Natural killer cell (primary cell): ENCODE results near the gene MEIOC. TPM values are rescaled to one million over a fixed set of nuclear protein-coding genes. Genes with fewer than 3 reads are reported as not detected.

Experiments
- ATAC-seq, 3 donors: fragments of 150-1000 bp in 2 of 3; fragments of 200-7000 bp in 1 of 3; cut with Tn5 transposase; 1 replicate in 1 of 3; 2 replicates in 2 of 3; pipeline ENCODE4 v1.10.0; 2021; ENCODE audit warnings: mild to moderate bottlenecking in 2 of 3, moderate library complexity in 2 of 3
- DNase-seq, 2 donors: peaks; one replicate each; pipeline versions ENCODE4 v3.0.0 to v3.0.0-alpha.2; 2013 to 2021; ENCODE audit warnings: mixed read lengths in 1 of 2
- H3K27ac ChIP-seq: one replicate; pipeline ENCODE4 v1.5.1; 2013; ENCODE audit warnings: mild to moderate bottlenecking, low read length
- H3K27me3 ChIP-seq: one replicate; pipeline ENCODE4 v1.6.1; 2013; ENCODE audit warnings: low read length; ENCODE audit not compliant: control insufficient read depth, insufficient read depth
- H3K36me3 ChIP-seq: one replicate; pipeline ENCODE4 v1.6.1; 2013; ENCODE audit warnings: low read length; ENCODE audit not compliant: control insufficient read depth, insufficient read depth
- H3K4me1 ChIP-seq: one replicate; pipeline ENCODE4 v1.6.1; 2013; ENCODE audit warnings: low read length; ENCODE audit not compliant: control insufficient read depth, insufficient read depth
- H3K4me3 ChIP-seq: one replicate; pipeline ENCODE4 v1.5.1; 2013; ENCODE audit warnings: low read length
- H3K9me3 ChIP-seq: one replicate; pipeline ENCODE4 v1.6.1; 2013; ENCODE audit warnings: low read length; ENCODE audit not compliant: control insufficient read depth, insufficient read depth
- H3K27ac Mint-ChIP-seq, 2 donors: one replicate each; pipeline ENCODE4 v1.8.0; 2022; ENCODE audit warnings: mild to moderate bottlenecking in 2 of 2, mixed read lengths in 2 of 2, moderate library complexity in 1 of 2
- H3K27me3 Mint-ChIP-seq, 2 donors: one replicate each; pipeline ENCODE4 v1.8.0; 2022; ENCODE audit warnings: low read depth in 2 of 2, mixed read lengths in 2 of 2
- H3K36me3 Mint-ChIP-seq: one replicate; pipeline ENCODE4 v1.8.0; 2022; ENCODE audit warnings: mixed read lengths
- H3K4me1 Mint-ChIP-seq, 2 donors: one replicate each; pipeline ENCODE4 v1.8.0; 2022; ENCODE audit warnings: mixed read lengths in 2 of 2
- H3K4me3 Mint-ChIP-seq: one replicate; pipeline ENCODE4 v1.8.0; 2022; ENCODE audit warnings: mild to moderate bottlenecking, moderate library complexity, mixed read lengths
- H3K9me3 Mint-ChIP-seq, 2 donors: one replicate each; pipeline ENCODE4 v1.8.0; 2022; ENCODE audit warnings: mixed read lengths in 2 of 2
- WGBS: methylation state at CpG from one replicate; pipeline ENCODE4 v1.1.7; 2013; ENCODE audit warnings: missing lambda C conversion rate; ENCODE audit not compliant: insufficient coverage; 5-methylcytosine and 5-hydroxymethylcytosine counted together
- intact Hi-C: fragments of 100-400 bp; cut with micrococcal nuclease; formaldehyde crosslinking; loops from one replicate; pipeline ENCODE4 v1.14.2; 2022
- total RNA-seq, 4 donors: library from RNA; stranded (reverse); fragments of 120-200 nt in 1 of 4; gene quantifications; one replicate each; pipeline versions ENCODE4 v1.2.3 to v1.2.4, GENCODE V29; 2013 to 2022
- TF ChIP-seq, protein P1 (sequence below): fragments of 200-600 bp; IDR thresholded peaks from one replicate; pipeline ENCODE4 v1.8.0; 2022; ENCODE audit warnings: antibody characterized with exemption

MEIOC gene
- total RNA-seq, 3 donors from 2014 or later (not counting 1 experiment from before 2014, with no cell fraction given), result not detected

DNA sequence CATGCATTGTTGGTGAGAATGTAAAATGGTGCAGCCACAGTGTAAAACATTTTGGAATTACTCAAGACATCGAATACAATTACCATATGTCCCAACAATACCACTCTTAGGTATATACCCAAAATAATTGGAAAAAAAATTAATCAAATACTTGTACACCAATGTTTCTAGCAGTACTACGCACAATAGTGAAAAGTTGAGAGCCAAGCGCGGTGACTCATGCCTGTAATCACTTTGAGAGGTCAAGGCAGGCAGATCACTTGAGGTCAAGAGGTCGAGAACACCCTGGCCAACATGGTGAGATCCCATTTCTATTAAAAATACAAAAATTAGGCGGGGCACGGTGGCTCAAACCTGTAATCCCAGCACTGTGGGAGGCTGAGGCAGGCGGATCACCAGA, 3.5 kb upstream of the MEIOC start:
- peaks cover 12% of the 10 kb centered on the region for H3K4me1 ChIP-seq
- no peak overlapping the region for H3K27ac Mint-ChIP-seq
- H3K9me3 ChIP-seq, result no peaks in the 10 kb centered on the region
- H3K4me1 Mint-ChIP-seq, result peaks cover 0 to 10% of the 10 kb centered on the region in 2 donors
- peaks cover 28 to 36% of the 10 kb centered on the region in 2 donors for H3K27me3 Mint-ChIP-seq
- ATAC-seq, result no peak
- 82% methylated on average over 8 of the region's 8 CpGs for WGBS
- H3K4me3 ChIP-seq, result no peak overlapping the region
- H3K27me3 ChIP-seq, result peaks cover 19% of the 10 kb centered on the region
- H3K36me3 Mint-ChIP-seq, result no peaks in the 10 kb centered on the region
- H3K4me3 Mint-ChIP-seq, result no peak overlapping the region
- H3K9me3 Mint-ChIP-seq, result no peaks in the 10 kb centered on the region
- DNase-seq, result no peak
- TF ChIP-seq, protein P1, sequence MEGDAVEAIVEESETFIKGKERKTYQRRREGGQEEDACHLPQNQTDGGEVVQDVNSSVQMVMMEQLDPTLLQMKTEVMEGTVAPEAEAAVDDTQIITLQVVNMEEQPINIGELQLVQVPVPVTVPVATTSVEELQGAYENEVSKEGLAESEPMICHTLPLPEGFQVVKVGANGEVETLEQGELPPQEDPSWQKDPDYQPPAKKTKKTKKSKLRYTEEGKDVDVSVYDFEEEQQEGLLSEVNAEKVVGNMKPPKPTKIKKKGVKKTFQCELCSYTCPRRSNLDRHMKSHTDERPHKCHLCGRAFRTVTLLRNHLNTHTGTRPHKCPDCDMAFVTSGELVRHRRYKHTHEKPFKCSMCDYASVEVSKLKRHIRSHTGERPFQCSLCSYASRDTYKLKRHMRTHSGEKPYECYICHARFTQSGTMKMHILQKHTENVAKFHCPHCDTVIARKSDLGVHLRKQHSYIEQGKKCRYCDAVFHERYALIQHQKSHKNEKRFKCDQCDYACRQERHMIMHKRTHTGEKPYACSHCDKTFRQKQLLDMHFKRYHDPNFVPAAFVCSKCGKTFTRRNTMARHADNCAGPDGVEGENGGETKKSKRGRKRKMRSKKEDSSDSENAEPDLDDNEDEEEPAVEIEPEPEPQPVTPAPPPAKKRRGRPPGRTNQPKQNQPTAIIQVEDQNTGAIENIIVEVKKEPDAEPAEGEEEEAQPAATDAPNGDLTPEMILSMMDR, result no peak
- intact Hi-C loops, result no loop called here
- H3K27ac ChIP-seq, result no peak overlapping the region
- H3K36me3 ChIP-seq, result no peaks in the 10 kb centered on the region

DNA sequence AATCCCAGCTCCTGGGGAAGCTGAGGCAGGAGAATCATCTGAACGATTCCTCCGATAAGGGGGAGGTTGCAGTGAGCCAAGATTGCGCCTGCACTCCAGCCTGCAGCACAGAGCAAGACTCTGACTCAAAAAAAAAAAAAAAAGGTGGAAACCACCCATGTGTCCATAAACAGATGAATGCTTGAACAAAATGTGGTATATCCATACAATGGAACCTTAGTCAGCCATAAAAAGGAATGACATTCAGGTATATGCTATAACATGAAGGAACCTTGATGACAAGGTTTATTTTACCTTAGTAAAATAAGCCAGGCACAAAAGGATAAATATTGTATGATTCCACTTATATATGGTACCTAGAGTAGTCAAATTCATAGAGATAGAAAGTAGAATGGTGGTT, 2.9 kb upstream of the MEIOC start:
- DNase-seq (no peak), ATAC-seq (no peak)
- Histone ChIP-seq H3K27me3 (peaks cover 21% of the 10 kb centered on the region), H3K36me3 (no peaks in the 10 kb centered on the region), H3K4me3 (no peak overlapping the region), H3K4me1 (peaks cover 12% of the 10 kb centered on the region), H3K9me3 (no peaks in the 10 kb centered on the region), H3K27ac (no peak overlapping the region)
- intact Hi-C loops, result no loop called here
- Mint-ChIP-seq H3K4me3 (no peak overlapping the region), H3K27ac (no peak overlapping the region), H3K27me3 (peaks cover 26 to 34% of the 10 kb centered on the region in 2 donors), H3K9me3 (no peaks in the 10 kb centered on the region), H3K36me3 (no peaks in the 10 kb centered on the region), H3K4me1 (peaks cover 0 to 10% of the 10 kb centered on the region in 2 donors)
- TF ChIP-seq, protein P1, result no peak
- WGBS, result 92% methylated on average over 3 of the region's 3 CpGs

DNA sequence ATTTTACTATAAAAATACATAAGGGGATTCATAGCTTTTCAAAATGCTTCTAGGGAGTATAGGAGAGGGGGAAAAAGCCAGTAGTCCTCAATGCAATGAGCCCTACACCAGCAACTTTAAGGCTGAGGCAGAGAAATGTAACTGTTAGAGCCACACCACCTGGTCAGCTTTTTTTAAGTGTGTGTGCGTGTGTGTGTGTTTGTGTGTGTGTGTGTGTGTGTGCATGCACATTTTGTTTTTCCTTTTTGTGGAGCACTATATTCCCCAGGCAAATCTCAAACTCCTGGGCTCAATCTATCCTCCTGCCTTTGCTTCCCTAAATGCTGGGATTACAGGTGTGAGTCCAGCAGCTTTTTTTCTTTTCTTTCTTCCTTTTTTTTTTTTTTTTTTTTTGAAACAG, 2.3 kb upstream of the MEIOC start:
- H3K27me3 Mint-ChIP-seq, result peaks cover 26 to 28% of the 10 kb centered on the region in 2 donors
- no peak overlapping the region for H3K27ac ChIP-seq
- TF ChIP-seq, protein P1, result no peak
- DNase-seq, result no peak
- H3K36me3 ChIP-seq, result no peaks in the 10 kb centered on the region
- intact Hi-C loops, result no loop called here
- H3K27me3 ChIP-seq, result peaks cover 21% of the 10 kb centered on the region
- H3K9me3 ChIP-seq, result no peaks in the 10 kb centered on the region
- WGBS, result 100% methylated on average over 1 of the region's 1 CpG
- H3K4me3 ChIP-seq, result no peak overlapping the region
- H3K9me3 Mint-ChIP-seq, result no peaks in the 10 kb centered on the region
- no peak for ATAC-seq
- no peak overlapping the region for H3K27ac Mint-ChIP-seq
- no peak overlapping the region for H3K4me3 Mint-ChIP-seq
- H3K4me1 Mint-ChIP-seq, result peaks cover 0 to 10% of the 10 kb centered on the region in 2 donors
- H3K4me1 ChIP-seq, result peaks cover 12% of the 10 kb centered on the region
- no peaks in the 10 kb centered on the region for H3K36me3 Mint-ChIP-seq

DNA sequence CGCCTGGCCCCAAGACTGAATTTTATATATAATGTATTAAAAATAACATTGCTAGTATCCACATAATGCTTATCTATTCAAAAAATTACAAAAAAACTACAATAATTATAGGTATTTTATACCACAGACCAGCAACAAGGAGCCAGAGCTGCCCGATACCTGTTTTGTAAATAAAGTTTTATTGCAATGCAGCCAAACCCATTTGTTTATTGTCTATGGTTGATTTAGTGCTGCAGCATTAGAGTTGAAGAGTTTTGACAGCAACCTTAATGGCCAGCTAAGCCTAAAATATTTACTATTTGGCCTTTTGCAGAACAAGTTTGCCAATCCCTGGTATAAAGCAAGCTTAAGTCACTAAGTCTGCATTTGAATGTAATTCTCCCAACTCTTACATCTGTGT, 5.6 kb downstream of the MEIOC start:
- TF ChIP-seq, protein P1, result no peak
- H3K27me3 ChIP-seq, result peaks cover 9% of the 10 kb centered on the region
- Mint-ChIP-seq H3K4me3 (no peak overlapping the region), H3K27me3 (peaks cover 11 to 13% of the 10 kb centered on the region in 2 donors), H3K36me3 (no peaks in the 10 kb centered on the region), H3K4me1 (peaks cover 0 to 4% of the 10 kb centered on the region in 2 donors), H3K27ac (no peak overlapping the region), H3K9me3 (no peaks in the 10 kb centered on the region)
- 80% methylated on average over 1 of the region's 2 CpGs for WGBS
- no peak overlapping the region for H3K27ac ChIP-seq
- DNase-seq (no peak), ATAC-seq (no peak)
- H3K9me3 ChIP-seq, result no peaks in the 10 kb centered on the region
- peaks cover 3% of the 10 kb centered on the region for H3K4me1 ChIP-seq
- no peak overlapping the region for H3K4me3 ChIP-seq
- intact Hi-C loops, result no loop called here
- no peaks in the 10 kb centered on the region for H3K36me3 ChIP-seq
